Activated CD4-positive, alpha-beta memory T cell treated with anti-CD3 and anti-CD28 coated beads for 36 hours (primary cell): ENCODE results near the gene TRPV2. TPM values are rescaled to one million over a fixed set of nuclear protein-coding genes. Genes with fewer than 3 reads are reported as not detected.
"Not testable (repeated sequence)": the region's sequence is repeated elsewhere in the genome, so short reads cannot be mapped to it uniquely, and the experiment has no call there.

Experiments
- CTCF ChIA-PET: fragments of 350-600 bp; sonication (Branson Sonifier 250); formaldehyde crosslinking; loops from one replicate; lab custom pipeline; 2021; ENCODE audit warnings: antibody characterized with exemption, inconsistent platforms; lab: Charles Lee
- POLR2A ChIA-PET: fragments of 350-600 bp; sonication (Branson Sonifier 250); formaldehyde crosslinking; loops from one replicate; lab custom pipeline; 2021; ENCODE audit warnings: antibody characterized with exemption; lab: Charles Lee
- DNase-seq: peaks from one replicate; pipeline ENCODE4 v3.0.0-alpha.2; 2020
- H3K27ac Mint-ChIP-seq: one replicate; pipeline ENCODE4 v1.8.0; 2021; ENCODE audit warnings: mixed read lengths
- H3K27me3 Mint-ChIP-seq: one replicate; pipeline ENCODE4 v1.8.0; 2021; ENCODE audit warnings: mixed read lengths
- H3K36me3 Mint-ChIP-seq: one replicate; pipeline ENCODE4 v1.8.0; 2021; ENCODE audit warnings: mixed read lengths
- H3K4me1 Mint-ChIP-seq: one replicate; pipeline ENCODE4 v1.8.0; 2021; ENCODE audit warnings: low read depth, mixed read lengths
- H3K4me3 Mint-ChIP-seq: one replicate; pipeline ENCODE4 v1.8.0; 2021; ENCODE audit warnings: mild to moderate bottlenecking, mixed read lengths
- H3K9me3 Mint-ChIP-seq: one replicate; pipeline ENCODE4 v1.8.0; 2021; ENCODE audit warnings: mixed read lengths
- intact Hi-C: fragments of 100-400 bp; cut with micrococcal nuclease; formaldehyde crosslinking; loops from one replicate; pipeline ENCODE4 v1.15.1; 2023
- total RNA-seq, 2 experiments: library from RNA; stranded (reverse); gene quantifications; one replicate each; pipeline ENCODE4 v1.2.3, GENCODE V29; 2021

The TRPV2 gene
- total RNA-seq, 2 experiments from 2014 or later = 46.0 to 50.6 TPM

DNA sequence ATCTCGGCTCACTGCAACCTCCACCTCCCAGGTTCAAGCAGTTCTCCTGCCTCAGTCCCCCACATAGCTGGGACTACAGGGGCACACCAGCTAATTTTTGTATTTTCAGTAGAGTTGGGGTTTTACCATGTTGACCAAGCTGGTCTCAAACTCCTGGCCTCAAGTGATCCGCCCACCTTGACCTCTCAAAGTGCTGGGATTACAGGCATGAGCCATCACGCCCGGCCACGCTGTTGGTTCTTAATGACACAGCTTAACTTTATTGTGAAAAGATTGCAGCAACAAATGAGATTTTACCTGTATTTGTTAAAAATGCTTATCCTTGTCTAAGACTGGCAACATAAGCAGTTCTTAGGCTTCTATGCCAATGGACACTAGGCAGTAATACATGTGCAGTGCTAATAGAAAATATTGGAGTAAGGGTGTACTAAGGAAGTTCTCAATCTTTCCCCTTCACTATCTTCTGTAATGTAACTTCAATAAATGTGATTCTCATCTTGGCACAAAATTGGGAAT is 31.5 kb upstream of the TRPV2 start:
- Mint-ChIP-seq H3K27ac (peak overlapping the region; percentile 49), H3K4me1 (peaks cover 51% of the 10 kb centered on the region)

GRCh38 chr17:16384557-16384956 is 30.8 kb upstream of the TRPV2 start:
- Mint-ChIP-seq H3K4me3 (no peak overlapping the region), H3K9me3 (no peaks in the 10 kb centered on the region), H3K27ac (peak overlapping the region; percentile 6), H3K36me3 (peaks cover 35% of the 10 kb centered on the region), H3K27me3 (peaks cover 4% of the 10 kb centered on the region), H3K4me1 (peaks cover 51% of the 10 kb centered on the region)
- CTCF ChIA-PET = interaction anchor here (1.1 to 3.6 kb wide), 6 partner anchors 21 to 139 kb away, joined by 3 to 23 read pairs (median 7); partner anchors contain the start of gene TRPV2
- POLR2A ChIA-PET = interaction anchor here (1.3 kb wide), 1 partner anchor 54 kb away, joined by 7 read pairs; no protein-coding TSS in a partner anchor
- intact Hi-C loops = loop anchor here (10.0 kb wide), 1 partner anchor 200 kb away; no protein-coding TSS in a partner anchor
- DNase-seq = no peak

More for the DNA sequence above, 31.5 kb upstream of the TRPV2 start:
- Mint-ChIP-seq H3K9me3 (no peaks in the 10 kb centered on the region), H3K4me3 (peak overlapping the region; percentile 93), H3K36me3 (peaks cover 35% of the 10 kb centered on the region), H3K27me3 (peaks cover 4% of the 10 kb centered on the region)
- intact Hi-C loops = loop anchor here (10.0 kb wide), 1 partner anchor 201 kb away; no protein-coding TSS in a partner anchor
- CTCF ChIA-PET = interaction anchor here (0.6 to 4.2 kb wide), 5 partner anchors 10 to 54 kb away, joined by 3 to 34 read pairs (median 3); partner anchors contain the start of gene TRPV2
- POLR2A ChIA-PET = interaction anchor here (1.0 to 5.3 kb wide), 3 partner anchors 26 to 56 kb away, joined by 3 to 53 read pairs (median 50); partner anchors contain the start of gene TRPV2
- DNase-seq = no peak

DNA sequence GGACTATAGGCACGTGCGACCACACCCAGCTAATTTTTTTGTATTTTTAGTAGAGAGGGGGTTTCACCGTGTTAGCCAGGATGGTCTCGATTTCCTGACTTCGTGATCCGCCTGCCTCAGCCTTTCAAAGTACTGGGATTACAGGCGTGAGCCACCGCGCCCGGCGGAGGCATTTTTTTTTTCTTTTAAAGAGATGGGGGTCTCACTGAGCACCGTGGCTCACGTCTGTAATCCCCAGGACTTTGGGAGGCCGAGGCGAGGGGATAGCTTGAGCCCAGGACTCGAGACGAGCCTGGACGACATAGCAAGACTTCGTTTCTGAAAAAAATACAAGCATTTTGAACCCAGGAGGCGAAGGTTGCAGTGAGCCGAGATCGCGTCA is 29.3 kb upstream of the TRPV2 start:
- CTCF ChIA-PET = interaction anchor here (0.7 to 3.6 kb wide), 8 partner anchors 22 to 138 kb away, joined by 3 to 23 read pairs (median 4); partner anchors contain the start of gene TRPV2
- Mint-ChIP-seq H3K4me3 (peak overlapping the region; percentile 83), H3K36me3 (peaks cover 30% of the 10 kb centered on the region), H3K4me1 (peaks cover 49% of the 10 kb centered on the region)
- DNase-seq, H3K27me3 Mint-ChIP-seq, H3K27ac Mint-ChIP-seq, H3K9me3 Mint-ChIP-seq: not testable (repeated sequence)
- POLR2A ChIA-PET = interaction anchor here (0.7 kb wide), 1 partner anchor 18 kb away, joined by 5 read pairs; no protein-coding TSS in a partner anchor
- intact Hi-C loops = loop anchor here (1.0 to 10.0 kb wide), 5 partner anchors 29 to 199 kb away; partner anchors contain the start of gene TRPV2

- ChIA-PET CTCF (interaction anchor here (0.6 to 1.1 kb wide), 2 partner anchors 28 to 130 kb away, joined by 3 read pairs; no protein-coding TSS in a partner anchor), POLR2A (no interaction called here)
- H3K4me1 Mint-ChIP-seq = peaks cover 10% of the 10 kb centered on the region
- H3K27ac Mint-ChIP-seq = no peak overlapping the region
- no peaks in the 10 kb centered on the region for H3K9me3 Mint-ChIP-seq
- peaks cover 4% of the 10 kb centered on the region for H3K27me3 Mint-ChIP-seq
- no peak for DNase-seq
- no peaks in the 10 kb centered on the region for H3K36me3 Mint-ChIP-seq
- intact Hi-C loops = no loop called here
- no peak overlapping the region for H3K4me3 Mint-ChIP-seq
Measured at GRCh38 chr17:16391451-16391850, 23.9 kb upstream of the TRPV2 start.

DNA sequence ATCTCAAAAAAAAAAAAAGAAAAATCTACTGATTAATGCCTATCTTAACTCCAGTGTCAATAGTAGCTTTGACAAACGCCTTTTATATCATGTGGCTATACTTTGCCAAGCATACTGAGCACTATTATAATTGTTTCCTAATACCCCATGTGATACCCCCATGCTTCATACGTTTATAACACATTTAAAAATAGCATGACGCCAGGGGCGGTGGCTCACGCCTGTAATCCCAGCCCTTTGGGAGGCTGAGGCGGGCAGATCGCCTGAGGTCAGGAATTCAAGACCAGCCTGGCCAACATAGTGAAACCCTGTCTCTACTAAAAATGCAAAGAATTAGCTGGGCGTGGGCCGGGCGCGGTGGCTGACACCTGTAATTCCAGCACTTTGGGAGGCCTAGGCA is 22.9 kb upstream of the TRPV2 start:
- H3K27ac Mint-ChIP-seq, H3K36me3 Mint-ChIP-seq, H3K27me3 Mint-ChIP-seq, intact Hi-C loops, H3K4me1 Mint-ChIP-seq, H3K9me3 Mint-ChIP-seq, H3K4me3 Mint-ChIP-seq, DNase-seq: not testable (repeated sequence)
- ChIA-PET CTCF (interaction anchor here (1.1 kb wide), 1 partner anchor 29 kb away, joined by 3 read pairs; no protein-coding TSS in a partner anchor), POLR2A (interaction anchor here (0.5 kb wide), 1 partner anchor 26 kb away, joined by 3 read pairs; no protein-coding TSS in a partner anchor)

DNA sequence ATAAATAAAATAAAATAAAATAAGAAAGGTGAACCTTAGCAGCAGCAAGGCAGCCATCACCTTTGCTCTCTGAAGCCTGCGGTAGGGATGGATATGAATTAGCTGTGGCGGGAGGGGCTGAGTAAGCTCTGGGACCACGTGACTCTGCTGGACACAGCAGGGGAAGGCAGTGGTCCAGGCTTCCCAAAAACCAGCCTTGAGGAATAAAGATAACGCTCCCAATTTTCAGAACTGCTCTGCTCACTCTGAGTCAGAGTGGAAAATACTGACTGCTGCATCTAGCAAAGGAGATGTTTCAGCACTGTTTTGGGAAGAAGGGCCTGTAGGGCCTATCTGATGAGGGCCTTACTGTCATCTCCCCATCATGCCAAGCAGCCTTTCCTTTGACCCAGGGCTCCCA is 19.5 kb upstream of the TRPV2 start:
- H3K27me3 Mint-ChIP-seq, CTCF ChIA-PET, H3K27ac Mint-ChIP-seq, POLR2A ChIA-PET, DNase-seq, H3K4me3 Mint-ChIP-seq, intact Hi-C loops, H3K9me3 Mint-ChIP-seq, H3K4me1 Mint-ChIP-seq, H3K36me3 Mint-ChIP-seq: not testable (repeated sequence)

- POLR2A ChIA-PET = not testable (repeated sequence)
Measured at GRCh38 chr17:16396693-16397092, 18.7 kb upstream of the TRPV2 start.

DNA sequence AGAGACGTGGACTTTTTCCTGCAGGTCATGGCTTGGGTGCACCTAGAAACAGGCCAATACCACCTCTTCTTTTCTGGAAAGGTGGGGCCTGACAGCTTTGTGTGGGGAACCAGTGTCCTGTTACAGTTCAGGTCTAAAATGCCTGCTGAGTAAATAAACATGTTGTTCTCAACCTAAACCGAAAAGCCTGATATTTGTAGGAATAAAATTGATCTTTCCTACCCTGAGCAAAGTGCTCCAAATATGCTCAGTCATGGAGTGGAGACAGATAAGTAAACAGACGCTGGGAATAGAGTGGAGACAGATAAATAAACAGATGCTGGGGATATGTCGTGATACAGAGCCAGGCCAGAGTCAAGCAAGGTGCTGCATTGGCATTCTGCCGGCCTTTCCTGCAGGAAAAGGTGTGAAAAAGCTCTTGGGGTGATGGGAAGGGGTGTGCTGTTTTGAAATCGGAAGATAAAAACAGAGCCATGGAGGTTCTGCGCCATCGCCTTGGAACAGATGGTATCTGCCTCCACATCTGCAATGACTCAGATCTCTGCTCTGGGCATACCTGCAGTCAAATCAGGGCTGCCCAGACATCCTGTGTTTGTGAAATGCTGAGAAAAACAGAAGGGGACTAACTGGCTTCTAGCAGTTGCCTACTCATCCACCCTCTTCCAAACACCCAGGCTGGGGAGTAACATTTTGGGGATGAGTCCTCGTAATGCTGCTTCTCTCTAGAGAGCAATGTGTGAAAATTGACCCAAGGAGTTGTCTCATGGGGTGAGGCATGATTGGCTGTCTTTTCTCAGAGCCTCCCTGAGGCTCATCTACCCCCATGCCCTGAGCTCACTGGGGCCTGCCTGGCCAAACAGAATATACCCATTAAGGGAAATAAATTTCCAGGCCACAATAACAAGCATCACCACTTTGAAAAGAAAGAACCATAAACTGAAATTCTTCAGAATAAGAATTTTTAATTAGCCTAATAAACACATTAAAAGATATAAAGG is 16.8 kb upstream of the TRPV2 start:
- POLR2A ChIA-PET = no interaction called here

More at GRCh38 chr17:16396693-16397092, 18.7 kb upstream of the TRPV2 start:
- H3K27ac Mint-ChIP-seq, intact Hi-C loops, H3K4me1 Mint-ChIP-seq, CTCF ChIA-PET, H3K36me3 Mint-ChIP-seq, H3K27me3 Mint-ChIP-seq, H3K4me3 Mint-ChIP-seq, DNase-seq, H3K9me3 Mint-ChIP-seq: not testable (repeated sequence)

DNA sequence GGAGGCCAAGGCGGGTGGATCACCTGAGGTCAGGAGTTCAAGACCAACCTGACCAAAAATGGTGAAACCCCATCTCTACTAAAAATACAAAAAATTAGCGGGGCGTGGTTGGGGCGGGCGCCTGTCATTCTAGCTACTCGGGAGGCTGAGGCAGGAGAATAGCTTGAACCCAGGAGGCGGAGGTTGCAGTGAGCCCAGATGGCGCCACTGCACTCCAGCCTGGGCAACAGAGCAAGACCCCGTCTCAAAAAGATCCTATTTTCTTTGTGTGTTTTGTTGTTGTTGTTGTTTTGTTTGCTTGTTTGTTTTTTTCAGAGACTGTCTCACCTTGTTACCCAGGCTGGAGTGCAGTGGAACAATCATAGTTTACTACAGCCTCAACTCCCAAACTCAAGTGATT is 11.5 kb upstream of the TRPV2 start:
- POLR2A ChIA-PET, H3K27me3 Mint-ChIP-seq, H3K27ac Mint-ChIP-seq, H3K9me3 Mint-ChIP-seq, H3K36me3 Mint-ChIP-seq, intact Hi-C loops, H3K4me3 Mint-ChIP-seq, DNase-seq, H3K4me1 Mint-ChIP-seq, CTCF ChIA-PET: not testable (repeated sequence)

More for the DNA sequence above, 16.8 kb upstream of the TRPV2 start:
- DNase-seq = peak; percentile 56
- H3K27me3 Mint-ChIP-seq = no peaks in the 10 kb centered on the region
- no peaks in the 10 kb centered on the region for H3K9me3 Mint-ChIP-seq
- intact Hi-C loops = no loop called here
- CTCF ChIA-PET = interaction anchor here (1.1 kb wide), 1 partner anchor 35 kb away, joined by 3 read pairs; no protein-coding TSS in a partner anchor
- peak overlapping the region; percentile 42 for H3K27ac Mint-ChIP-seq
- H3K4me3 Mint-ChIP-seq = no peak overlapping the region
- no peaks in the 10 kb centered on the region for H3K36me3 Mint-ChIP-seq
- H3K4me1 Mint-ChIP-seq = peaks cover 8% of the 10 kb centered on the region

GRCh38 chr17:16406742-16407674 is 8.4 kb upstream of the TRPV2 start:
- Mint-ChIP-seq H3K4me3 (peak overlapping the region; percentile 59), H3K4me1 (peaks cover 2% of the 10 kb centered on the region), H3K9me3 (no peaks in the 10 kb centered on the region), H3K36me3 (no peaks in the 10 kb centered on the region), H3K27me3 (peaks cover 9% of the 10 kb centered on the region), H3K27ac (no peak overlapping the region)
- peak; percentile 18 for DNase-seq
- intact Hi-C loops = no loop called here
- ChIA-PET CTCF (interaction anchor here (1.1 to 1.2 kb wide), 2 partner anchors 8 to 114 kb away, joined by 3 to 4 read pairs; partner anchors contain the start of gene TRPV2), POLR2A (interaction anchor here (1.9 kb wide), 1 partner anchor 32 kb away, joined by 6 read pairs; no protein-coding TSS in a partner anchor)
